Parathyroid adenoma (tissue), 2 donors: ENCODE results near the gene PLXNA4.

Source experiments
- H2AFZ ChIP-seq: fragments of 300-600 bp; sonication (generic); one replicate; pipeline ENCODE4 v1.7.0; 2017; ENCODE audit warnings: antibody characterized with exemption, mild to moderate bottlenecking
- H3K27ac ChIP-seq: fragments of 300-600 bp; sonication (generic); one replicate; pipeline ENCODE4 v1.7.0; 2017
- H3K27me3 ChIP-seq: fragments of 300-600 bp; sonication (generic); one replicate; pipeline ENCODE4 v1.7.0; 2017; ENCODE audit warnings: low read length; ENCODE audit not compliant: control insufficient read depth, insufficient read depth
- H3K36me3 ChIP-seq: fragments of 300-600 bp; sonication (generic); one replicate; pipeline ENCODE4 v1.7.0; 2017; ENCODE audit warnings: low read length; ENCODE audit not compliant: control insufficient read depth, insufficient read depth
- H3K4me1 ChIP-seq: fragments of 300-600 bp; sonication (generic); one replicate; pipeline ENCODE4 v1.7.0; 2017; ENCODE audit warnings: control low read depth
- H3K4me2 ChIP-seq: fragments of 300-600 bp; sonication (generic); one replicate; pipeline ENCODE4 v1.7.0; 2017; ENCODE audit warnings: low read length
- H3K4me3 ChIP-seq: fragments of 300-600 bp; sonication (generic); one replicate; pipeline ENCODE4 v1.7.0; 2017; ENCODE audit warnings: low read depth, low read length
- H3K79me2 ChIP-seq: fragments of 300-600 bp; sonication (generic); one replicate; pipeline ENCODE4 v1.7.0; 2017; ENCODE audit warnings: control low read depth
- H3K9ac ChIP-seq: fragments of 300-600 bp; sonication (generic); one replicate; pipeline ENCODE4 v1.7.0; 2017; ENCODE audit warnings: mild to moderate bottlenecking
- H3K9me3 ChIP-seq: fragments of 300-600 bp; sonication (generic); one replicate; pipeline ENCODE4 v1.7.0; 2017; ENCODE audit warnings: low read length; ENCODE audit not compliant: control insufficient read depth
- TF ChIP-seq, protein P1 (sequence below): fragments of 300-600 bp; sonication (generic); IDR thresholded peaks from one replicate; pipeline ENCODE4 v1.7.0; 2017; ENCODE audit warnings: antibody characterized with exemption, mild to moderate bottlenecking
- donor health status: primary hyperparathyroidism.

Gene PLXNA4

DNA sequence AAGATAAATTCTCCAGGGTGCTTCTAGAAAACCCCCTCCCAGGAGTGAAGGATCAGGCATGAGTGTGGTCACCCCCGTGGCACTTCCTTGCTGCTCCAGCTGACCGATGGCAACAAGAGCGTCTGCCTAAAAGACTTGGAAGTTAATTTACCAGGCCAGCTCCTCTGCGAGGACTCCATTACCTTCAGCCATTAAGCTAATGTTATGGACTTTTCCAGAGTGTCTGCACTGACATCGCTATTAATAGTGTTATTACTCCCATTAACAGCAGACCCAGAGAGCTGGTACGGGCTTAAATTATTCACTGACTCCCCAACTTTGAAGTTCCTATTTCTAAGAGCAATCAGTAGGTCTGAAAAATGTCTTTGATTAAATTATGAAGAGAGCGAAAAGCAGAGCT lies 345.8 kb downstream of the PLXNA4 start:
- H3K4me1 ChIP-seq, result no peaks in the 10 kb centered on the region
- H3K9me3 ChIP-seq, result no peaks in the 10 kb centered on the region
- no peak overlapping the region for H2AFZ ChIP-seq
- H3K27ac ChIP-seq, result no peak overlapping the region
- TF ChIP-seq, protein P1, sequence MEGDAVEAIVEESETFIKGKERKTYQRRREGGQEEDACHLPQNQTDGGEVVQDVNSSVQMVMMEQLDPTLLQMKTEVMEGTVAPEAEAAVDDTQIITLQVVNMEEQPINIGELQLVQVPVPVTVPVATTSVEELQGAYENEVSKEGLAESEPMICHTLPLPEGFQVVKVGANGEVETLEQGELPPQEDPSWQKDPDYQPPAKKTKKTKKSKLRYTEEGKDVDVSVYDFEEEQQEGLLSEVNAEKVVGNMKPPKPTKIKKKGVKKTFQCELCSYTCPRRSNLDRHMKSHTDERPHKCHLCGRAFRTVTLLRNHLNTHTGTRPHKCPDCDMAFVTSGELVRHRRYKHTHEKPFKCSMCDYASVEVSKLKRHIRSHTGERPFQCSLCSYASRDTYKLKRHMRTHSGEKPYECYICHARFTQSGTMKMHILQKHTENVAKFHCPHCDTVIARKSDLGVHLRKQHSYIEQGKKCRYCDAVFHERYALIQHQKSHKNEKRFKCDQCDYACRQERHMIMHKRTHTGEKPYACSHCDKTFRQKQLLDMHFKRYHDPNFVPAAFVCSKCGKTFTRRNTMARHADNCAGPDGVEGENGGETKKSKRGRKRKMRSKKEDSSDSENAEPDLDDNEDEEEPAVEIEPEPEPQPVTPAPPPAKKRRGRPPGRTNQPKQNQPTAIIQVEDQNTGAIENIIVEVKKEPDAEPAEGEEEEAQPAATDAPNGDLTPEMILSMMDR, result no peak
- H3K27me3 ChIP-seq, result no peaks in the 10 kb centered on the region
- H3K4me2 ChIP-seq, result no peak overlapping the region
- H3K79me2 ChIP-seq, result no peaks in the 10 kb centered on the region
- H3K4me3 ChIP-seq, result no peak overlapping the region
- no peaks in the 10 kb centered on the region for H3K36me3 ChIP-seq
- no peak overlapping the region for H3K9ac ChIP-seq

DNA sequence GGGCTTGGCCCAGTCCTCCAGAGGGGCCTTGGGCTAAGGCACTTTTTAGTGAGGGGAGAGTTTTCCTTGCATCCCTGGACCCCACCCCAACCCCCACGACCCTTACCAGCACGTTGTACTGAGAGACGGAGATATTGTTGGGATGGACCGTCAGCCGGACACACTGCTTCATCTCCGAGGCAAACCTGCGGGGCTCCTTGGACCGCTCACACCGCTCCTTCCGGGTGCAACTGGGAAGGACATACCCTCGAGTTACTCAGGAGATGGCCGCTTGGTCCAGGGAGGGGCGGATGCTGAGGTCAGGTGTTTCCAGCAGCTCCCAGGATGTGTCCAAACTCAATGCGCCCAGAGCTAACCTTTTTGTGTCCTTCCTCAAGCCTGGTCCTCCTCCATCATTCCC lies 348.0 kb downstream of the PLXNA4 start:
- TF ChIP-seq, protein P1, result no peak
- no peaks in the 10 kb centered on the region for H3K4me1 ChIP-seq
- no peaks in the 10 kb centered on the region for H3K36me3 ChIP-seq
- no peaks in the 10 kb centered on the region for H3K9me3 ChIP-seq
- no peak overlapping the region for H3K4me3 ChIP-seq
- no peak overlapping the region for H3K4me2 ChIP-seq
- H3K9ac ChIP-seq, result no peak overlapping the region
- H3K27me3 ChIP-seq, result no peaks in the 10 kb centered on the region
- H2AFZ ChIP-seq, result no peak overlapping the region
- H3K79me2 ChIP-seq, result no peaks in the 10 kb centered on the region
- H3K27ac ChIP-seq, result no peak overlapping the region

- Histone ChIP-seq H3K9ac (no peak overlapping the region), H2AFZ (no peak overlapping the region), H3K4me1 (no peaks in the 10 kb centered on the region), H3K27ac (no peak overlapping the region), H3K4me2 (no peak overlapping the region), H3K4me3 (no peak overlapping the region), H3K9me3 (no peaks in the 10 kb centered on the region), H3K27me3 (no peaks in the 10 kb centered on the region), H3K36me3 (no peaks in the 10 kb centered on the region), H3K79me2 (no peaks in the 10 kb centered on the region)
- TF ChIP-seq, protein P1, result no peak
Observed at GRCh38 chr7:132226957-132227290, 349.3 kb downstream of the PLXNA4 start.

DNA sequence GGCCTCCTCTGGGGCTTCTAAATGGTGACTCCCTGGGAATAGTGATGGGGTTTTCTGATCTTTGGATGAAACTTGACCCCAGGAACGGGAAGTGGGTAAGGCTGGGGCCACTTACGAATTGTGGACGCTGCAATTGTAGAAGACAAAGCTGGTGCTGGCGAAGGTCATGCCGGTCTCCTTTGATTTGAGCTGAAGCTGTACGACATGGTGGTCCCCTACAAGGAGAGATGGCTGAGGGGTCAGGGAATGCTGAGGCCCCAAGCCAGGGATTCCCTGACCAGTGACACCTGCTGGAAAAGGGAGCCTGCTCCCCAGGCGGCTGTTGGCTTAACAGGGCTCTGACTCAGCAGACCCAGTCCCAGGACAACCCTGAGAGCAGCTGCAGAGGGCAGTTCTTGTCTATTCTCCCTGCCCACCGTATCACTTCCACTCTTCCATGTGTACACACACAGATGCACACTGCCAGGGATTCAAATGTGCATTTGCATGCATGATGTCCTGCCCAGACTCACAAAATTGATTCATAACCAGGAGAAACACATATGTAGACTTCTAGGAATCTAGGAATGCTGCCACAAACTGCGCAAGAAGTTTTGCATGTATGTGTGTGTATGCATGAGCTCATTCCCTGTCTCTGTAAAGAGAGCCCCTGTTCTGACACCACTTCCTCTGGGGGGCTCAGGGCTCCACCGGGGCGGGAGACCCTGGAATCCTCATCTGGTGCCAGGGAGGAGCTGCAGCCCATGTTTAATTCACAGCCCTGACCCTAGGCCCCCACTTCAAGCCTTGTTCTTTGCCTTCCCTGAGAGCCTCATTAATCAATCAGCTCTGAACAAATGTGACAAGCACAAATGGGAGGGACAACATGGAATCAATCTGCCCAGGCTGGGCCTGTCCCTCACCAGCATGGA lies 350.0 kb downstream of the PLXNA4 start:
- H3K79me2 ChIP-seq, result no peaks in the 10 kb centered on the region
- no peaks in the 10 kb centered on the region for H3K36me3 ChIP-seq
- H3K4me3 ChIP-seq, result no peak overlapping the region
- H3K4me1 ChIP-seq, result no peaks in the 10 kb centered on the region
- no peak overlapping the region for H3K9ac ChIP-seq
- H3K27me3 ChIP-seq, result no peaks in the 10 kb centered on the region
- H3K27ac ChIP-seq, result no peak overlapping the region
- H2AFZ ChIP-seq, result no peak overlapping the region
- no peak overlapping the region for H3K4me2 ChIP-seq
- TF ChIP-seq, protein P1, result no peak
- no peaks in the 10 kb centered on the region for H3K9me3 ChIP-seq
